DMS114 treated with DMSO at 0.1 percent for 48 hours (cell line): Measurements from ENCODE around the gene CDH13.
"Not testable (repeated sequence)": the region's sequence is repeated elsewhere in the genome, so short reads cannot be mapped to it uniquely, and the experiment has no call there.

Source experiments
- DNase-seq: peaks from one replicate; lab custom pipeline; 2025; ENCODE audit not compliant: unreplicated experiment; lab: John Stamatoyannopoulos, UW

CDH13 gene

GRCh38 chr16:82881516-82881915 lies 254.7 kb downstream of the CDH13 start:
- no peak for DNase-seq

- no peak for DNase-seq
These were observed 255.5 kb downstream of the CDH13 start for GRCh38 chr16:82882226-82882625.

- no peak for DNase-seq
These were observed 256.4 kb downstream of the CDH13 start for GRCh38 chr16:82882982-82883835.

GRCh38 chr16:82884320-82884898 lies 257.6 kb downstream of the CDH13 start:
- no peak for DNase-seq

GRCh38 chr16:82886146-82886545 lies 259.4 kb downstream of the CDH13 start:
- DNase-seq = no peak

GRCh38 chr16:82888591-82889001 lies 261.8 kb downstream of the CDH13 start:
- DNase-seq = no peak

- DNase-seq = no peak
These were observed 264.7 kb downstream of the CDH13 start for GRCh38 chr16:82891424-82891823.

- DNase-seq = no peak
These were observed 265.1 kb downstream of the CDH13 start for GRCh38 chr16:82891918-82892317.

GRCh38 chr16:82892324-82892723 lies 265.6 kb downstream of the CDH13 start:
- no peak for DNase-seq

- no peak for DNase-seq
These were observed 269.1 kb downstream of the CDH13 start for GRCh38 chr16:82895843-82896242.

GRCh38 chr16:82899006-82899405 lies 272.2 kb downstream of the CDH13 start:
- DNase-seq = no peak

- no peak for DNase-seq
These were observed 273.1 kb downstream of the CDH13 start for GRCh38 chr16:82899731-82900450.

- no peak for DNase-seq
These were observed 273.8 kb downstream of the CDH13 start for GRCh38 chr16:82900559-82900958.

- DNase-seq = no peak
These were observed 285.2 kb downstream of the CDH13 start for GRCh38 chr16:82911925-82912324.

GRCh38 chr16:82915139-82915824 lies 288.5 kb downstream of the CDH13 start:
- no peak for DNase-seq

GRCh38 chr16:82917886-82918595 lies 291.3 kb downstream of the CDH13 start:
- DNase-seq = no peak

- no peak for DNase-seq
These were observed 297.5 kb downstream of the CDH13 start for GRCh38 chr16:82924075-82924854.

- DNase-seq = no peak
These were observed 299.7 kb downstream of the CDH13 start for GRCh38 chr16:82926500-82926899.

GRCh38 chr16:82933933-82934332 lies 307.2 kb downstream of the CDH13 start:
- DNase-seq = not testable (repeated sequence)

GRCh38 chr16:82935766-82936165 lies 309.0 kb downstream of the CDH13 start:
- no peak for DNase-seq
